ENCODE measurements around the gene DMBX1. TPM values are rescaled to one million over a fixed set of nuclear protein-coding genes. Genes with fewer than 3 reads are reported as not detected.

Gene DMBX1
- total and polyA plus RNA-seq, 2 of the 4 experiments (the other 2 are of a cell fraction), result not detected

- 53% methylated on average over 2 of the region's 6 CpGs; no CpG with 5 or more reads in 1 of the 2 experiments for WGBS, 2 experiments (ENCODE audit: extremely low coverage in 2 of 2, insufficient read length in 1 of 2)
- DNase-seq (no peak), ATAC-seq (ENCODE audit: low read depth) (no peak)
- no TSS peak for BruUV-seq (replicated peaks)
- H3K79me1 ChIP-seq (ENCODE audit: low read depth in 1 of 2, low read length in 2 of 2), result no peaks in the 10 kb centered on the region
- POLR2A ChIA-PET (ENCODE audit: unreplicated experiment), result no interaction called here
- H3K27ac ChIP-seq (ENCODE audit: insufficient read depth, low read length), result no peak overlapping the region
- in situ Hi-C loops (cut with MboI; ENCODE audit: low sequenced_read_pairs) (no loop called here), intact Hi-C loops (cut with micrococcal nuclease) (no loop called here), dilution Hi-C loops (cut with HindIII; ENCODE audit: low sequenced_read_pairs, unreplicated experiment) (no loop called here)
- TF ChIP-seq RCOR1 (IDR thresholded peaks at IDR 0.05; ENCODE audit: insufficient replicate concordance, low read length), result no peak
- TF ChIP-seq BHLHE40 (IDR thresholded peaks at IDR 0.05; ENCODE audit: low read depth, low read length), result no peak
- no peak for TF ChIP-seq FOS (IDR thresholded peaks at IDR 0.05; ENCODE audit: low read depth, low read length)
- H4K20me1 ChIP-seq (ENCODE audit: insufficient read depth, low read length), result 0 out of 2 replicates have a peak, but pooled peaks cover 5% of the 10 kb centered on the region
- H3K56ac ChIP-seq (ENCODE audit: extremely low read depth, insufficient read depth, low read length), result no peak overlapping the region
- H2AFZ ChIP-seq (replicated peaks; ENCODE audit: low read length, poor library complexity), result no peak overlapping the region
- H3K9me3 ChIP-seq (ENCODE audit: control insufficient read depth, insufficient read depth, low read length), result peaks cover under 1% of the 10 kb centered on the region; the same call in 1 of the 2 replicates
- no peak overlapping the region for H4K8ac ChIP-seq (ENCODE audit: low read depth in 2 of 2, low read length in 2 of 2)
- H2BK5ac ChIP-seq (ENCODE audit: low read depth, low read length, poor library complexity, severe bottlenecking), result no peak overlapping the region
- no peak overlapping the region for H2AK9ac ChIP-seq (replicated peaks; ENCODE audit: low read depth, low read length, poor library complexity)
- no peaks in the 10 kb centered on the region for H3K9me1 ChIP-seq (ENCODE audit: insufficient read depth, low read length)
- H3K4me3 ChIP-seq (ENCODE audit: insufficient read depth, low read depth, low read length), result no peak overlapping the region
- H2BK15ac ChIP-seq (ENCODE audit: low read depth, low read length), result no peak overlapping the region
- no peak overlapping the region for H3K18ac ChIP-seq (ENCODE audit: low read depth, low read length)
- H2BK20ac ChIP-seq (ENCODE audit: low read depth, low read length), result no peak overlapping the region
- H3K14ac ChIP-seq (replicated peaks; ENCODE audit: low read depth, low read length), result no peak overlapping the region
- no peak overlapping the region for H3K4me2 ChIP-seq (ENCODE audit: low read depth, low read length)
- H3K23ac ChIP-seq (ENCODE audit: low read depth, low read length), result no peak overlapping the region
- H3K9ac ChIP-seq (ENCODE audit: low read depth, low read length), result no peak overlapping the region
- H3K27me3 ChIP-seq (ENCODE audit: control insufficient read depth, insufficient read depth, low read length), result peaks cover 78% of the 10 kb centered on the region
- no peak overlapping the region for H3K4ac ChIP-seq (ENCODE audit: low read depth, low read length)
- H2AK5ac ChIP-seq (ENCODE audit: low read depth, low read length), result no peak overlapping the region
- no peak overlapping the region for H4K91ac ChIP-seq (ENCODE audit: insufficient read depth, low read depth, low read length)
- H3K4me1 ChIP-seq (ENCODE audit: control insufficient read depth, insufficient read depth, low read length), result no peaks in the 10 kb centered on the region
- H2BK120ac ChIP-seq (ENCODE audit: low read depth, low read length), result no peak overlapping the region
- CTCF ChIA-PET, result no interaction called here
- no peak overlapping the region for H4K5ac ChIP-seq (ENCODE audit: low read depth, low read length)
- H3K36me3 ChIP-seq (ENCODE audit: control insufficient read depth, insufficient read depth, low read length), result no peaks in the 10 kb centered on the region
Measured at GRCh38 chr1:46496505-46496904, 6.9 kb downstream of the DMBX1 start.
